Thoracic aorta (tissue), 2 donors: ENCODE data around the gene CXCL5. TPM values are rescaled to one million over a fixed set of nuclear protein-coding genes. Genes with fewer than 3 reads are reported as not detected.

Source experiments
- ATAC-seq: fragments of 150-250 bp; one replicate; pipeline ENCODE4 v1.8.0; 2017; ENCODE audit warnings: low read depth; ENCODE audit not compliant: insufficient number of reproducible peaks, low FRiP score
- DNase-seq: peaks from one replicate; pipeline ENCODE4 v3.0.0-alpha.2; 2020; ENCODE audit warnings: low spot score
- H3K27ac ChIP-seq, 2 donors: fragments of 200-600 bp; sonication (generic); 1 replicate in 1 of 2; 2 replicates in 1 of 2; pipeline ENCODE4 v1.5.1; 2016; ENCODE audit warnings: mild to moderate bottlenecking in 2 of 2, moderate library complexity in 2 of 2
- H3K27me3 ChIP-seq: fragments of 200-600 bp; sonication (generic); replicated peaks from 2 replicates; pipeline ENCODE4 v1.6.0; 2016; ENCODE audit warnings: mild to moderate bottlenecking; ENCODE audit not compliant: insufficient read depth
- H3K36me3 ChIP-seq: fragments of 200-600 bp; sonication (generic); one replicate; pipeline ENCODE4 v1.5.1; 2016
- H3K4me1 ChIP-seq, 2 donors: fragments of 200-600 bp; sonication (generic); 1 replicate in 1 of 2; 2 replicates in 1 of 2; pipeline versions ENCODE4 v1.5.1 to v1.6.0; 2016; ENCODE audit warnings: low read depth in 2 of 2, mild to moderate bottlenecking in 1 of 2; ENCODE audit not compliant: control insufficient read depth in 1 of 2
- H3K4me3 ChIP-seq: fragments of 200-600 bp; sonication (generic); 2 replicates; pipeline ENCODE4 v1.5.1; 2016; ENCODE audit warnings: mild to moderate bottlenecking
- H3K9me3 ChIP-seq: fragments of 200-600 bp; sonication (generic); 2 replicates; pipeline ENCODE4 v1.5.1; 2016
- total RNA-seq, 2 donors: library from RNA; depleted of rRNA; stranded (reverse); fragments of >200 nt; gene quantifications; one replicate each; pipeline versions ENCODE4 v1.1.0 to v1.2.3, GENCODE V29; 2016
- TF ChIP-seq, protein P1 (sequence below): fragments of 200-600 bp; sonication (generic); IDR thresholded peaks from one replicate; pipeline ENCODE4 v1.5.1; 2019; ENCODE audit warnings: antibody characterized with exemption

Gene CXCL5
- total RNA-seq, 2 donors from 2014 or later, result 0.49 TPM; not detected in 1

GRCh38 chr4:74016068-74016467 lies 17.6 kb upstream of the CXCL5 start:
- no peak for ATAC-seq
- DNase-seq, result no peak
- TF ChIP-seq, protein P1, sequence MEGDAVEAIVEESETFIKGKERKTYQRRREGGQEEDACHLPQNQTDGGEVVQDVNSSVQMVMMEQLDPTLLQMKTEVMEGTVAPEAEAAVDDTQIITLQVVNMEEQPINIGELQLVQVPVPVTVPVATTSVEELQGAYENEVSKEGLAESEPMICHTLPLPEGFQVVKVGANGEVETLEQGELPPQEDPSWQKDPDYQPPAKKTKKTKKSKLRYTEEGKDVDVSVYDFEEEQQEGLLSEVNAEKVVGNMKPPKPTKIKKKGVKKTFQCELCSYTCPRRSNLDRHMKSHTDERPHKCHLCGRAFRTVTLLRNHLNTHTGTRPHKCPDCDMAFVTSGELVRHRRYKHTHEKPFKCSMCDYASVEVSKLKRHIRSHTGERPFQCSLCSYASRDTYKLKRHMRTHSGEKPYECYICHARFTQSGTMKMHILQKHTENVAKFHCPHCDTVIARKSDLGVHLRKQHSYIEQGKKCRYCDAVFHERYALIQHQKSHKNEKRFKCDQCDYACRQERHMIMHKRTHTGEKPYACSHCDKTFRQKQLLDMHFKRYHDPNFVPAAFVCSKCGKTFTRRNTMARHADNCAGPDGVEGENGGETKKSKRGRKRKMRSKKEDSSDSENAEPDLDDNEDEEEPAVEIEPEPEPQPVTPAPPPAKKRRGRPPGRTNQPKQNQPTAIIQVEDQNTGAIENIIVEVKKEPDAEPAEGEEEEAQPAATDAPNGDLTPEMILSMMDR, result no peak

GRCh38 chr4:74015126-74015780 lies 16.8 kb upstream of the CXCL5 start:
- no peak overlapping the region for H3K4me3 ChIP-seq
- H3K9me3 ChIP-seq, result no peaks in the 10 kb centered on the region

More at GRCh38 chr4:74016068-74016467, 17.6 kb upstream of the CXCL5 start:
- Histone ChIP-seq H3K4me1 (no peaks in the 10 kb centered on the region), H3K27me3 (no peaks in the 10 kb centered on the region), H3K4me3 (no peak overlapping the region), H3K27ac (no peak overlapping the region), H3K36me3 (no peaks in the 10 kb centered on the region), H3K9me3 (no peaks in the 10 kb centered on the region)

GRCh38 chr4:74014332-74014731 lies 15.9 kb upstream of the CXCL5 start:
- no peaks in the 10 kb centered on the region for H3K9me3 ChIP-seq
- ATAC-seq, result no peak
- no peaks in the 10 kb centered on the region for H3K27me3 ChIP-seq
- no peak overlapping the region for H3K27ac ChIP-seq
- DNase-seq, result no peak
- no peak overlapping the region for H3K4me3 ChIP-seq
- H3K4me1 ChIP-seq, result no peaks in the 10 kb centered on the region
- no peaks in the 10 kb centered on the region for H3K36me3 ChIP-seq
- TF ChIP-seq, protein P1, result no peak

More at GRCh38 chr4:74015126-74015780, 16.8 kb upstream of the CXCL5 start:
- no peaks in the 10 kb centered on the region for H3K36me3 ChIP-seq
- ATAC-seq (no peak), DNase-seq (no peak)
- TF ChIP-seq, protein P1, result no peak
- no peaks in the 10 kb centered on the region for H3K4me1 ChIP-seq
- H3K27ac ChIP-seq, result no peak overlapping the region
- no peaks in the 10 kb centered on the region for H3K27me3 ChIP-seq

- Histone ChIP-seq H3K27me3 (no peaks in the 10 kb centered on the region), H3K9me3 (no peaks in the 10 kb centered on the region), H3K4me1 (no peaks in the 10 kb centered on the region), H3K27ac (no peak overlapping the region), H3K4me3 (no peak overlapping the region), H3K36me3 (no peaks in the 10 kb centered on the region)
- TF ChIP-seq, protein P1, result no peak
- DNase-seq, result no peak
- ATAC-seq, result no peak
Measured at GRCh38 chr4:74013264-74013663, 14.8 kb upstream of the CXCL5 start.

GRCh38 chr4:74012130-74012529 lies 13.7 kb upstream of the CXCL5 start:
- ATAC-seq (no peak), DNase-seq (no peak)
- H3K4me3 ChIP-seq, result no peak overlapping the region
- TF ChIP-seq, protein P1, result no peak
- H3K9me3 ChIP-seq, result no peaks in the 10 kb centered on the region
- no peaks in the 10 kb centered on the region for H3K36me3 ChIP-seq
- no peaks in the 10 kb centered on the region for H3K4me1 ChIP-seq
- H3K27ac ChIP-seq, result no peak overlapping the region
- H3K27me3 ChIP-seq, result no peaks in the 10 kb centered on the region
